Left ventricle myocardium inferior (tissue), 1 donor: ENCODE results near the gene ZFP57. TPM values are rescaled to one million over a fixed set of nuclear protein-coding genes. Genes with fewer than 3 reads are reported as not detected.
A peak's percentile ranks its signal among the peaks of the same experiment; 100 is the strongest.

Source experiments
- DNase-seq: peaks from one replicate; pipeline ENCODE4 v3.0.0-alpha.2; 2020
- H3K27ac ChIP-seq: fragments of 200-600 bp; replicated peaks from 2 replicates; pipeline ENCODE4 v1.8.0; 2021
- H3K27me3 ChIP-seq: fragments of 200-600 bp; 2 replicates; pipeline ENCODE4 v1.8.0; 2021; ENCODE audit warnings: low read depth
- H3K36me3 ChIP-seq: fragments of 200-600 bp; 2 replicates; pipeline ENCODE4 v1.8.0; 2021
- H3K4me1 ChIP-seq: fragments of 200-600 bp; 2 replicates; pipeline ENCODE4 v1.8.0; 2021
- H3K4me3 ChIP-seq: fragments of 200-600 bp; 2 replicates; pipeline ENCODE4 v1.8.0; 2021; ENCODE audit warnings: mild to moderate bottlenecking, moderate library complexity
- H3K9me3 ChIP-seq: fragments of 200-600 bp; replicated peaks from 2 replicates; pipeline ENCODE4 v1.8.0; 2021
- intact Hi-C: fragments of 100-400 bp; cut with micrococcal nuclease; formaldehyde crosslinking; loops from one replicate; pipeline ENCODE4 v1.11.0; 2022
- total RNA-seq: library from RNA; stranded (reverse); fragmentation: NEBNext Ultra II Directional; extraction: Animal tissue kit (Norgen Biotek cat#: 25700); gene quantifications from one replicate; pipeline ENCODE4 v1.2.1, GENCODE V29; 2021
- TF ChIP-seq, protein P1 (sequence below): fragments of 200-600 bp; IDR thresholded peaks from 2 replicates; pipeline ENCODE4 v1.8.0; 2021; ENCODE audit warnings: antibody characterized with exemption, mild to moderate bottlenecking, borderline replicate concordance
- donor health status: DM: no; HTN: yes; CAD: no; lungs with severe emphysema.

ZFP57 gene
- total RNA-seq, 1 donor from 2014 or later = not detected

DNA sequence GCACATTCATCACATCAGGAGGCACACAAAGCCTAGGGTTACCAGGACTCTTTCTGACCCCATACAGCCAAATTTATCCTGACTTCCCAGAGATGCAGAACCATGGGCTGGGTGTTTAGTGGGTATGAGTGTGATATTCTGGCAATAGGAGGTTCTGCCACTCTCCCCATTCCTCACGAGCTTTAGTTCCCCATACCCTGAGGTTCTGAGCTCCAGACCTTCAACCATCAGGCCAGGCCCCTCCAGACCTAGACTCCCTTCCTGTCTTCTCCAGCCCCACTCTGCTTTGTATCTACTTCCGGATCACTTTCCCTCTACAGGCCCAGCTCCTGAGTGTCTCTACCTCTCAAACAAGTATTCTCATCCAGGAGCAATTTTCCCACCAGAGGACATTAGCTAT is 46.7 kb upstream of the ZFP57 start:
- no peaks in the 10 kb centered on the region for H3K27me3 ChIP-seq
- peaks cover 40% of the 10 kb centered on the region for H3K4me1 ChIP-seq
- no peaks in the 10 kb centered on the region for H3K9me3 ChIP-seq
- TF ChIP-seq, protein P1, sequence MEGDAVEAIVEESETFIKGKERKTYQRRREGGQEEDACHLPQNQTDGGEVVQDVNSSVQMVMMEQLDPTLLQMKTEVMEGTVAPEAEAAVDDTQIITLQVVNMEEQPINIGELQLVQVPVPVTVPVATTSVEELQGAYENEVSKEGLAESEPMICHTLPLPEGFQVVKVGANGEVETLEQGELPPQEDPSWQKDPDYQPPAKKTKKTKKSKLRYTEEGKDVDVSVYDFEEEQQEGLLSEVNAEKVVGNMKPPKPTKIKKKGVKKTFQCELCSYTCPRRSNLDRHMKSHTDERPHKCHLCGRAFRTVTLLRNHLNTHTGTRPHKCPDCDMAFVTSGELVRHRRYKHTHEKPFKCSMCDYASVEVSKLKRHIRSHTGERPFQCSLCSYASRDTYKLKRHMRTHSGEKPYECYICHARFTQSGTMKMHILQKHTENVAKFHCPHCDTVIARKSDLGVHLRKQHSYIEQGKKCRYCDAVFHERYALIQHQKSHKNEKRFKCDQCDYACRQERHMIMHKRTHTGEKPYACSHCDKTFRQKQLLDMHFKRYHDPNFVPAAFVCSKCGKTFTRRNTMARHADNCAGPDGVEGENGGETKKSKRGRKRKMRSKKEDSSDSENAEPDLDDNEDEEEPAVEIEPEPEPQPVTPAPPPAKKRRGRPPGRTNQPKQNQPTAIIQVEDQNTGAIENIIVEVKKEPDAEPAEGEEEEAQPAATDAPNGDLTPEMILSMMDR = no peak
- intact Hi-C loops = no loop called here
- peaks cover 29% of the 10 kb centered on the region for H3K36me3 ChIP-seq
- H3K27ac ChIP-seq = no peak overlapping the region
- H3K4me3 ChIP-seq = no peak overlapping the region
- no peak for DNase-seq

- peaks cover 40% of the 10 kb centered on the region for H3K4me1 ChIP-seq
- DNase-seq = no peak
- no peaks in the 10 kb centered on the region for H3K9me3 ChIP-seq
- no peak overlapping the region for H3K27ac ChIP-seq
- peaks cover 29% of the 10 kb centered on the region for H3K36me3 ChIP-seq
- intact Hi-C loops = no loop called here
- TF ChIP-seq, protein P1 = no peak
- no peaks in the 10 kb centered on the region for H3K27me3 ChIP-seq
- H3K4me3 ChIP-seq = no peak overlapping the region
These were observed 45.7 kb upstream of the ZFP57 start for GRCh38 chr6:29726571-29727194.

- Histone ChIP-seq H3K27me3 (no peaks in the 10 kb centered on the region), H3K9me3 (no peaks in the 10 kb centered on the region), H3K27ac (no peak overlapping the region), H3K4me1 (peaks cover 40% of the 10 kb centered on the region), H3K4me3 (peak overlapping the region; percentile 96), H3K36me3 (peaks cover 29% of the 10 kb centered on the region)
- DNase-seq = no peak
- intact Hi-C loops = no loop called here
- TF ChIP-seq, protein P1 = no peak
These were observed 45.0 kb upstream of the ZFP57 start for GRCh38 chr6:29726001-29726400.

- Histone ChIP-seq H3K9me3 (no peaks in the 10 kb centered on the region), H3K27me3 (no peaks in the 10 kb centered on the region), H3K27ac (no peak overlapping the region), H3K4me3 (peak overlapping the region; percentile 96), H3K36me3 (peaks cover 29% of the 10 kb centered on the region), H3K4me1 (peaks cover 40% of the 10 kb centered on the region)
- no peak for DNase-seq
- TF ChIP-seq, protein P1 = no peak
- intact Hi-C loops = no loop called here
These were observed 44.3 kb upstream of the ZFP57 start for GRCh38 chr6:29724937-29725869.

DNA sequence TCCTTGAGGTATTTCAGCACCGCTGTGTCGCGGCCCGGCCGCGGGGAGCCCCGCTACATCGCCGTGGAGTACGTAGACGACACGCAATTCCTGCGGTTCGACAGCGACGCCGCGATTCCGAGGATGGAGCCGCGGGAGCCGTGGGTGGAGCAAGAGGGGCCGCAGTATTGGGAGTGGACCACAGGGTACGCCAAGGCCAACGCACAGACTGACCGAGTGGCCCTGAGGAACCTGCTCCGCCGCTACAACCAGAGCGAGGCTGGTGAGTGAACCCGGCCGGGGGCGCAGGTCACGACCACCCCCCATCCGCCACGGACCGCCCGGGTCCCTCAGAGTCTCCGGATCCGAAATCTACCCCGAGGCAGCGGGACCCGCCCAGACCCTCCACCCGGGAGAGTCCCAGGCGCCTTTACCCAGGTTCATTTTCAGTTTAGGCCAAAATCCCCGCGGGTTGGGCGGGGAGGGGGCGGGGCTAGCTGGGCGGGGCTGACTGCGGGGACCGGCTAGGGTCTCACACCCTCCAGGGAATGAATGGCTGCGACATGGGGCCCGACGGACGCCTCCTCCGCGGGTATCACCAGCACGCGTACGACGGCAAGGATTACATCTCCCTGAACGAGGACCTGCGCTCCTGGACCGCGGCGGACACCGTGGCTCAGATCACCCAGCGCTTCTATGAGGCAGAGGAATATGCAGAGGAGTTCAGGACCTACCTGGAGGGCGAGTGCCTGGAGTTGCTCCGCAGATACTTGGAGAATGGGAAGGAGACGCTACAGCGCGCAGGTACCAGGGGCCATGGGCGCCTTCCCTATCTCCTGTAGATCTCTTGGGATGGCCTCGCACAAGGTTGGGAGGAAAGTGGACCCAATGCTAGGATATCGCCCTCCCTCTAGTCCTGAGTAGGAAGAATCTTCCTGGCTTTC is 43.0 kb upstream of the ZFP57 start:
- peaks cover 40% of the 10 kb centered on the region for H3K4me1 ChIP-seq
- peaks cover 29% of the 10 kb centered on the region for H3K36me3 ChIP-seq
- H3K9me3 ChIP-seq = no peaks in the 10 kb centered on the region
- H3K27me3 ChIP-seq = no peaks in the 10 kb centered on the region
- DNase-seq = peak; percentile 57
- intact Hi-C loops = no loop called here
- peak overlapping the region; percentile 93 for H3K27ac ChIP-seq
- TF ChIP-seq, protein P1 = no peak
- peak overlapping the region; percentile 96 for H3K4me3 ChIP-seq
